ENCODE results near the gene ENAH.
"Not testable (repeated sequence)": the region's sequence is repeated elsewhere in the genome, so short reads cannot be mapped to it uniquely, and the experiment has no call there.

The ENAH gene

DNA sequence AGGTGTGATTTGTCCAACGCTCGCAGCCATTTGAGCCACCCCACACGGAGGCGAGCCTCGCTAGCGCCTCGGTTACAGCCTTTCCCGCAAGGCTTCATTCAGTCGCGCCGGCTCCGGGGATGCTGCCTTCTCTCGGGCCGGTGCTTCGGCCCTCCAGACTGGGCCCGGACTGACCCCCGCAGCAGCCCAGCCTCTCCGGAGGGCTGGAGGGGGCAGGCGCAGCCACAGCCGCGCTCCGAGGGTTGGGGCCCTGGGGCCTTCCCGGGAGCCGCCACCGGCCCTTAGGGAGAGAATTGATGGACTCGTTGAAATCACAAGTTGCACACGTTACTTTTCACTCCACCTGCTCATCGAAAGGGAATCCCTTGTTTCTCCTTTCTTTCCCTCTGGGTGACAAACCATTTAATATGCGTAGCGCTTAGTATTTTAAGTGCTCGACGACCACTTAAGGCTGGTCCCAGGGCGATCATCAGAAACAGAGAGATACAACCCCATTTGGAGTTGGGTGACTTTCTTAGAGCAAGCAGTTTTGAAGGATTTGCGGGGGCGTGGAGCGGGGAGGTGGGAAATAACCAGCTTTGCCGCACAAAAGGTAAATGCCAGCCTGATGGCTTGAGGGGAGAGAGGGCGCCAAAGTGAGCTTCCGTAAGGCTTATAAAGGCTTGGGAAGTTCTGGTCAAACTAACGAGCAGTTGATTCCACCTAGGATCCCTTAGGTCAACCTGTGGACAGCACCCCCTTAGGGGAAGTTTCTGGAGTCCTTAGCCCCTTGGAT, 24.6 kb upstream of the ENAH start:
- no peak for DNase-seq (ENCODE audit: low read depth in 1 of 2, low spot score in 1 of 2)

DNA sequence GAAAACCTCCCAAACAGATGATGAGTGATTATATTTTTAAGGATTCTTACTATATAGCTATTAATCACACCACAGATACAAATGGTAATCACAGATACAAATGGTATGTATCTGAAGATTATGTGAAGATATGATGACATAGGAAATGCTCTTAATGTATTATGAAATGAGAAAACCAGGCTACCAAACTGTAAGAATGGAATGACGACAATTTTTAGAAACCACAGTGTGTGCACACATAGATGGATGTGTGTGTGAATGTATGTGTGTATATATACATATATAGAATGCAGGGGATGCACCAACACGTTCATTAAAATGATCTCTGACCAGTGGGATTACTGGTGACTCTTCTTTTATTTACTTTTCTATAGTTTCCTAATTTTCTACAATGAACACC, 21.5 kb upstream of the ENAH start:
- DNase-seq (ENCODE audit: low read depth in 1 of 2, low spot score in 1 of 2): no peak

DNA sequence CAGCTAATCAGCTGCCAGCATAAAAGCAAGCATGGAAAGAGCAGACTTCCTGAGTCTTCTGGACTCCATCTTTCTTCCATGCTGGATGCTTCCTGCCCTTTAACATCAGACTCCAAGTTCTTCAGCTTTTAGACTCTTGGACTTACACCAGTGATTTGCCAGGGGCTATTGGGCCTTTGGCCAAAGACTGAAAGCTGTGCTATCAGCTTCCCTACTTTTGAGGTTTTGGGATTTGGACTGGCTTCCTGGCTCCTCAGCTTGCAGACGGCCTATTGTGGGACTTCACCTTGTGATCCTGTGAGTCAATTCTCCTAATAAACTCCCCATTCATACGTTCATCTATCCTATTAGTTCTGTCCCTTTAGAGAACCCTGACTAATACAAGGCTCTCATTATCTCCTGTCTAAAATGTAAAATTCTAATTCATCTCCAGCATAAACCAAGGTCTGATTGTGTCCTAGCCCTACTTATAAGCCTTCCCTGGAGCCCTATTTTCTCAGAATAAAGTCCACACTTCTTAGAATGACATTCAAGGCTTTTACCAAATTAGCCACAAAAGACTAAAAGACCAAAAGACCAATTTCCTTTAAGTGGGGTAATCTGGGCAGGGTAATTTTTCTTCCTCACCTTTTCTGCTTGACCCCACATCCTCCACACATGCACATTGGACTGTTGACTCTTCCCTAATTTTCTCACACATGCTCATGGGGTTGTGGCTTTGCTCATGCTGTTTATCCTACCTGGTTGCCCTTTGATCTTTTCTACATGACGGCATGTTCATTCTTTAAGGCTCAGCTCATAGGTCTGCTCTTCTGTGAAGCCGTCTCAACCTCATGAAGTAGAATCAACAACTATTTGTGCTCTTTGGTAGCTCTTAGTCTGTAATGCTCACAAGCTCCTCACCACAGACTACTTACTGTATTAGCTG, 18.1 kb upstream of the ENAH start:
- DNase-seq (ENCODE audit: low read depth in 1 of 2, low spot score in 1 of 2): no peak

- DNase-seq (ENCODE audit: low read depth in 1 of 2, low spot score in 1 of 2): no peak
Measured at GRCh38 chr1:225670356-225670755, 17.4 kb upstream of the ENAH start.

DNA sequence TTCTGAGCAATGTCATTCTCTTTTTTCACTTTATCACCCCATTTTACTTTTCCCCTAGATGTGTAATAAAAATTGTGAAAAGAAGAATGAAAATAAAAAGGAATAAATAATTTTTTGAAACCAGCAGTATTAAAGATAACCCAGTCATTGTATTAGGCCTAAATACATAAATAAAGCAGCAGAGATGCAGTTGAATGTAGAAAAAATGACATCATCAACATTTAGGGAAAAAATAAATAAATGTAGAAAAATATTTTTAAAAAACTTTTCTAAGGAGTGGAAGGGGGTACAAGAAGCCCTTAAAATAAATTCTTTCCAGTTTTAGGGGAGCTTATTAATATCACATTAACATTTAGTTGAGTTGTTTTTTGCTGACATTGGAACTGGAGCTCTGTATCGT, 15.3 kb upstream of the ENAH start:
- DNase-seq (ENCODE audit: low read depth in 1 of 2, low spot score in 1 of 2): no peak

DNA sequence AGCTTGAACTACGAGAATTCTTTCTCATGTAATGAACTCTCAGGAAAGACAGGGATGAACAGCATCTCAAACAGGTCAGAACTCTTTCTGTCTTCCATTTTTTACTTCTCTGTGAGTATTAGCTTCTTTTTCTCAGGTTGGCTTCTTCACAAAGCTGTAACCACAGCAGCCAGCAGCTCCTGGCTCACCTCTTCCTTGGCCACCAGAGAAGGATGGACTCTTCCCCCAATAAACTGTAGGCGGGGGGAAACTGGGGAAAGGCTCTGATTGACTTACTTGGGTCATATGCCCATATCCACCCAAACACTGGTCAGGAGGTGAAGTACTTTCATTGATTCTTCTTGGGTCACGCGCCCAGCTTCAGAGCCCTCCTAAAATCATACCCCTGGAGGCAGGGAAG, 14.4 kb upstream of the ENAH start:
- DNase-seq (ENCODE audit: low read depth in 1 of 2, low spot score in 1 of 2): no peak

DNA sequence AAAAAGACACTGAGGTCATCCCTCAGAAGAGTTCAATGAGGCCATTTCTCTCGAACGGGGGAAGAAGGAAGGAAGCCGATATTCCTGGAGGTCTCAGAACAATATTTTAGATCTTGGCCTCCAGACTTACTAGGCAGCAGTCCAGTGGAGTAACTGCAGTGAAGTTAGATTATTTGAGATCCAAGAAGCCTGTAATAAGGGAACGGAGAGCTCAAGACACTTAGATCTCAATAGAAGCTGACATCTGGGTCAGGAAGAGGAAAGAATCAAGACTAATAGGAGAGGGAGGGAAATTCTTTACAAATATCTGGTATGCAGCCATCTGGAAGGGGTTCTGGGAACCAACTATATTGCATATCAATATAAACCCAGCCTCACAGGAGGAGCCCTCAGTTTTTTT, 13.6 kb upstream of the ENAH start:
- DNase-seq (ENCODE audit: low read depth in 1 of 2, low spot score in 1 of 2): no peak

DNA sequence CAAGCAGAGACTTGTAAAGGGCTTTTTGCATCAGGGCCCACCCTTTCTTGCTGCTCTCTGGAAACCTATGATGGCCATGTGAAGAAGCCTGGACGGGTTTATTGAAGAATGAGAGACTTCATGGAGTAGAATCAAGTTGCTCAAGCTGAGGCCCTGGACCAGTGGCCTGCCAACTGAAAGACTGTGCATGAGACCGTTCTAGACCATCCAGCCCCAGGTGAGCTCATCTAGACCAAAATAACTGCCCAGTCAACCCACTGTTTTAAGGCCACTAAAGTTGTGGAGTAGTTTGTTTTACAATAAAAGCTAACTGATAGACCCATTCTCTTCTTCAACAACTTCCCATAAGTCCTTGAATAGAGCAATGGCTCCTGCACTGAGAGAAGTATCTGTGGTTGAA, 11.8 kb upstream of the ENAH start:
- no peak for DNase-seq (ENCODE audit: low read depth in 1 of 2, low spot score in 1 of 2)

DNA sequence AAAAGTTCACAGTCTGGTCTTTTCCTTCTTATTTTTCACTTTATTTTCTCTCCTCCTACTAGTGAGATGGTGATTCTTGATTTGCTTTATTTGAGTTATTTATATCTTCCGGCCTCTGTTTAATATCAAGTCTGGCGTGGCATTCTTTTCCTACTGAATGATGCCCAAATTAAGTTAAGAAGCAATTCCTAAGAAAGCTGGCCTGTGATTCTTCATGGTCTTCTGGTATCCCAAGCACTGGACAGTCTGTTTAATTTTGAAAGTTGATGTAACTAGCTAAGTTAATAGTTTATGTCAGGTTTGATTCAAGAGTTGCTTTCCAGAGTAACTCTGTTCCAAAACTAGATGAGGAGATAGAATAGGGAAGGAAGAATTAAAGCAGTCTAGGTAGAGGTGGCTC, 9.2 kb upstream of the ENAH start:
- no peak for DNase-seq (ENCODE audit: low read depth in 1 of 2, low spot score in 1 of 2)

GRCh38 chr1:225660544-225660946, 7.6 kb upstream of the ENAH start:
- no peak for DNase-seq (ENCODE audit: low read depth in 1 of 2, low spot score in 1 of 2)

DNA sequence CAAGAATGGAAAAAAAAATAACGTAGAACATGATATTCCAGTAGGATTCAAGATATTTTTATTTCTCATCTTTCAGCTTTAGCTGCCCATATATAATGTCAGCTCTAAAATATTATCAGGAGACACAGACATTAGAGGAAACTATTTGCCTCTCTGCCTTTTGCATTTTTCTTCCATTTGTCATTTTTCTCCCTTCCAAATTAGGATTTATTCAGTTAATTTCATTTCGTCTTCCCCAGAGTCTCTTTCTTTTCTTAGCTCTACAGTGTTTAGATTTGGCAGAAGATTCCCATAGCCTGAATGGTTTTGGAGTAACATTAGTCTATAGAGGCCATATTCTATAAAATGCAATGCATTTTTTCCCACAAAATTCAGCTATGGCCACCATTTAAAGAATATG, 5.1 kb upstream of the ENAH start:
- DNase-seq (ENCODE audit: low read depth in 1 of 2, low spot score in 1 of 2): no peak

DNA sequence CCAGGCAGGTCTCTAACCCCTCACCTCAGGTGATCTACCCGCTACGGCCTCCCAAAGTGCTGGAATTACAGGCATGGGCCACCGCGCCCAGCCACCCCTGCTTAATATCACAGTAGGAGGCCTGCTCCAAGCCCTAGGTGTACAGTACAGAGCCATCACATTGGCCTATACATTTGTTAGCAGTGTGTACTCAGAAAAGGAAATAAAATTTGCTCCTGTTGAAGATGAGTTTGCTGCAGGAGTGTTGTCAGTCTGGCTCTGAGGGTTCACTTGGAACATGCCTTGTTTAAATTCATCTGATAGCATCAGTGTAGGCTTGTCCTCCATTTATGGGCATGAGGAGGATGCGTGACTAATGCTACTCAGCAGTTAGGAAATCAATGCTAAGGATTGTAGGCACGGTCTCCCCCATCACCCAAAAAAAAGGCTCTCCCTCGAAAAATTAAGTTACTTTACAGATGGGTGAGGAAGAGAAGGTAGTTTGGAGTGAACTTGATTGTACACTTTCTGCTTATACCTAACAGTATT, 4.6 kb upstream of the ENAH start:
- DNase-seq (ENCODE audit: low read depth in 1 of 2, low spot score in 1 of 2): no peak

DNA sequence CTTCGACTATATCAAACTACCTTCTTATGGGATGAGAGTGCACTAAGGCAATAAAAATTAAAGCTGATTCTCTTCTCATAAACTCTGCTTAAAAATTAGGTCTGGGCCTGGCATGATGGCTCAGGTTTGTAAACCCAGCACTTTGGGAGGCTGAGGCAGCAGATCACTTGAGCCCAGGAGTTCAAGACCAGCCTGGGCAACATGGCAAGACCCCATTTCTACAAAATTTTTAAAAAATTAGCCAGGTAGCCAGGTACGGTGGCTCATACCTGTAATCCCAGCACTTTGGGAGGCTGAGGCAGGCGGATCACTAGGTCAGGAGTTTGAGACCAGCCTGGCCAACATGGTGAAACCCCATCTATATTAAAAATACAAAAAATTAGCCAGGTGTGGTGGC, 3.3 kb upstream of the ENAH start:
- DNase-seq (ENCODE audit: low read depth in 1 of 2, low spot score in 1 of 2): not testable (repeated sequence)

DNA sequence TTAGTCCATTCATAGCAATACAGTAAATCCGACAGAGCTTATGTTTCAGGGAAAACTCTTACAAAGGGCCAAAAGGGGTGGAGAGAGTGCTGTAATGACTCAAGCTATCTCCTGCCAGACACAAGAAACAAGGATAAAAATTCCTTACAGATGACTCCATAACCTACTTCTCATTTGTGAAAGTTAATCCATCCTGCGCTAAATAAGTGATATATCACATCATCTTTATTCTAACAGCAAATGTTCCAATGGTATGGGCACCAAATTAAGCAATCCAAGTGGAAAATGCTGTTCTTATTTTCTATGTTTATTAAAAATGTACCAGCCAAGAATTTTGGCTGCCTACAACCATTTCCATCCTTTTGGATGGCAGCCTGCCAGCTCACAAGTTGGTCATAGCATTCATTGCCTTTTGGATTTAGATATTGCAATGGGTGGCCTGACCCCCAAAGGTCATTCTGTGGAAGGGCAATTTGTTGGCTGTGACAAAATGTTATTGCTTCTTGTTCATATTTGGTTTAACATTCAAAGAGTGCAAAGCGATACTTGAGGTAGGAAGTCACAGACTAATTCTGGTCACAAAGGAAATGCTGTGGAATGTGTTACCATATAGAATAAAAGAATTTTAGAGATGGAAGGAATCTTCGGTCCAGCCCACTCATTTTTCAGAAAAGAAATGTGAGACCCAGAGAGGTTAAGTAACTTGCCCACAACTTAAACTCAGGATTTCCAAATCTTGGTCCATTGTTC, 2.8 kb upstream of the ENAH start:
- DNase-seq (ENCODE audit: low read depth in 1 of 2, low spot score in 1 of 2): no peak

DNA sequence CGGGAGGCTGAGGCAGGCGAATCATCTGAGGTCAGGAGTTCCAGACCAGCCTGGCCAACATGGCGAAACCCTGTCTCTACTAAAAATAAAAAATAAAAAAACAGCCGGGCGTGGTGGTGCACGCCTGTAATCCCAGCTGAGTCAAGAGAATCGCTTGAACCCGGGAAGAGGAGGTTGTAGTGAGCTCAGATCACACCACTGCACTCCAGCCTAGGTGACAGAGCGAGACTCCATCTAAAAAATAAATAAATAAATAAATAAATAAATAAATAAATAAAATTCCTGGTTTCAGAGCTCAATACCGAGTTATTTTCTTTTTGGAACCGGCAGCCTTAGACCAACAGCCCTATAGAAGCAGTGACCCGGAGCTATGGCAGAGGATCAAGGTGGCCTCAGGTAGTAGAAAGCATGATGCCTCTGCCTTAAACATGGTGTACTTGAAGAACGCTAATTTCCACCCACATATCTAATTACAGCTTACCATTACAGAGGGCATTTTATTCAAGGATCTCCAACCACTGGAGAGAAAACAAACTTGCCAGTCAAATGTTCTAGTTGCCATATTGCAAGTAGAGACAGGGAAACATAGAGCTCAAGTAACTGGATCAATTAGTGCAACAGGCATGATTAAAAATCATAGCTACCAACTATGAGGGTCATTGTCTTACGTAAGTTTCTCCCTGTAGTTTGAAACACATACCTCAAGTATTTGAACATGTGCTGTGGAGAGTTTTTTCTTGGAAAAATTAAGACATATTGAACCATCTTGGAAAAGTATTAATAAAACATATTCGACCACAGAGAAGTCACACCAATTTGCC, 2.0 kb upstream of the ENAH start:
- DNase-seq (ENCODE audit: low read depth in 1 of 2, low spot score in 1 of 2): no peak

- DNase-seq (ENCODE audit: low read depth in 1 of 2, low spot score in 1 of 2): no peak
Measured at GRCh38 chr1:225654277-225654597, 1.3 kb upstream of the ENAH start.

DNA sequence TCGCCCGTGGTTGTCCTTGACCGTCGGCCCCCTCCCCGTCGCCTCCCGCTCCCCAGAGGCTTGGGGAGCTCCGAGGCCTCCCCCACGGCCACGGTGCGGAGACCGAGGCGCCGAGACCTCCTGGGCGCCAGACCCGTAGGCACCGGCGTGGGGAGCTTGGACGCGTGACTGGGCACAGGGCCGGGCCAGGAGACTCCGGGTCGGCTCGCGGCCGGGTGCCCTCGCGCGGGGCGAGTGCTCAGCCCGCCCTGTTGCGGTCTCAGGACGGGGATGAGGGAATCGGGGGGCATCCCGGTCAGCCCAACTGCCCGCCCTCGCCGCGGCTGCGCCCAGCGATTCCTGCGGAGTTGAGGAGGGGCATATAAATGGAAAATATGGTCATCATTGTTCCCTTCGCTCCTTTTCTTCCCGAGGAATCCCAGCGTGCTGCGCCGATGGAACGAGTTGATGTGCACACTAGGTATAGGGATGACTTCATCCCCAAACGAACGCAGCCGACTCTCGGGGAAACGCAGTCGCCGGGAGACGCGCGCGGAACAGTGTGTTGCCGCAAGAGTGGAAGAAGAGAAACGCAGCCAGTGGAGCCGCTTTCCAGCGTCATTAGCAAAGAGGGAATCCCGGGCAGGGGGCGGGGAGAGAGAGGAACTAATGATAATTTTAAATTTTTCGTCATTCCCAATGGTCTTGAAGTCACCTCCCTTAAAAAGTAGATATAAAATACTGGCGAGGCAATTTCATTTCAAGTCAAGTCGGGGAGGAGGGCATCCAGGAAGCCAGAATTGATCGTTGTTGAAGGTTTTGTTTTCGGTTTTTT, 747 bp upstream of the ENAH start:
- DNase-seq (ENCODE audit: low read depth in 1 of 2, low spot score in 1 of 2): peak in 1 of 2 donors; percentile 6

- no peak for DNase-seq (ENCODE audit: low read depth in 1 of 2, low spot score in 1 of 2)
Measured at GRCh38 chr1:225651872-225652728, 823 bp downstream of the ENAH start.

DNA sequence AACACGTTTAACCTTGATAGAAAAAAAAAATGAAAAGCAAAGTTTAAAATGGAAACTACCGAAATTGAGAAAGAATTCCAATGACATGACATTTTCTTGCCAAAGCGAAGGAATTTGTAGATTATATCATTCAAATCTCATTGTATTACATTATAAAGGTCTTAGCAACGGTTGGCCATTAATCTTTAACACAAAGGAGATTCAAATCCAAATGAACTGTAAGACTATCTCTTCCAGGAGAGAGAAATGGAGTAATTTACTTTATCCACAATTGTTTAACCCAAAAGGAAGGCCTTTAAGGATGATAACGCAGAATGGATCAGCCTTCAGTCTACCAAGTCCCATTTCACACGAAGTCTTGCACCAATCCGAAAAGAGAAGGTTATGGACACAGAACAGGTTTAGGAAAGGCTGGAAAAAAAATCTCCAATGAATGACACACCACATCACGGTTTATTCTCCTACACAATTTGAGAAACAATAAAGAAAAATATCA, 1.5 kb downstream of the ENAH start:
- no peak for DNase-seq (ENCODE audit: low read depth in 1 of 2, low spot score in 1 of 2)
